SK-N-SH (cell line): Measurements from ENCODE around the gene MAST4. TPM values are rescaled to one million over a fixed set of nuclear protein-coding genes. Genes with fewer than 3 reads are reported as not detected.

Source experiments
- CTCF ChIA-PET: fragments of 300-600, 350-600 bp; formaldehyde crosslinking; extraction: SDS; loops from one replicate; lab custom pipeline; 2021; lab: Yijun Ruan, JAX
- POLR2A ChIA-PET: fragments of 350-600 bp; sonication (Branson Sonifier 250); formaldehyde crosslinking; extraction: SDS; loops from one replicate; lab custom pipeline; 2020; ENCODE audit warnings: antibody characterized with exemption, inconsistent platforms; lab: Yijun Ruan, JAX
- DNase-seq: peaks from one replicate; pipeline ENCODE4 v3.0.0; 2012
- H2AFZ ChIP-seq: fragments of 200-600 bp; sonication (generic); 2 replicates; pipeline ENCODE4 v1.8.1; 2016; ENCODE audit warnings: antibody characterized with exemption, mild to moderate bottlenecking, low read depth
- H3F3A ChIP-seq: fragments of 200-600 bp; sonication (generic); replicated peaks from 2 replicates; pipeline ENCODE3; 2016; ENCODE audit warnings: antibody characterized with exemption, mild to moderate bottlenecking; ENCODE audit not compliant: insufficient read depth
- H3K27ac ChIP-seq, 2 experiments: fragments of 200-500 bp in 1 of 2; fragments of 200-600 bp in 1 of 2; sonication (Bioruptor generic) in 1 of 2; sonication (generic), shearing (Covaris generic) in 1 of 2; 2 replicates each; pipeline versions ENCODE4 v1.5.1 to v1.6.1; 2014 to 2016; ENCODE audit warnings: low read depth in 2 of 2, inconsistent platforms in 1 of 2, low read length in 1 of 2, mild to moderate bottlenecking in 1 of 2, mixed read lengths in 1 of 2
- H3K27me3 ChIP-seq: fragments of 200-600 bp; sonication (generic), shearing (Covaris generic); 2 replicates; pipeline ENCODE4 v1.6.1; 2016; ENCODE audit warnings: mixed run types; ENCODE audit not compliant: insufficient read depth
- H3K36me3 ChIP-seq, 2 experiments: fragments of 200-500 bp in 1 of 2; fragments of 200-600 bp in 1 of 2; sonication (Bioruptor generic) in 1 of 2; sonication (generic) in 1 of 2; replicated peaks in 1 of 2; 2 replicates each; pipeline versions ENCODE3 to v1.5.1; 2014 to 2016; ENCODE audit warnings: low read length in 1 of 2, mild to moderate bottlenecking in 1 of 2; ENCODE audit not compliant: insufficient read depth in 2 of 2, control insufficient read depth in 1 of 2
- H3K4me1 ChIP-seq, 2 experiments: fragments of 200-500 bp in 1 of 2; fragments of 200-600 bp in 1 of 2; sonication (Bioruptor generic) in 1 of 2; sonication (generic), shearing (Covaris generic) in 1 of 2; 2 replicates each; pipeline versions ENCODE4 v1.5.1 to v1.6.1; 2014 to 2016; ENCODE audit warnings: low read depth in 1 of 2, low read length in 1 of 2, mixed run types in 1 of 2; ENCODE audit not compliant: insufficient read depth in 2 of 2, control insufficient read depth in 1 of 2
- H3K4me2 ChIP-seq: fragments of 200-600 bp; sonication (generic), shearing (Covaris generic); 2 replicates; pipeline ENCODE4 v1.6.1; 2017; ENCODE audit warnings: mixed run types
- H3K4me3 ChIP-seq, 2 experiments: fragments of 200-500 bp in 1 of 2; fragments of 200-600 bp in 1 of 2; sonication (Bioruptor generic) in 1 of 2; sonication (generic), shearing (Covaris generic) in 1 of 2; 2 replicates each; pipeline versions ENCODE4 v1.5.1 to v1.8.1; 2014 to 2016; ENCODE audit warnings: low read depth in 2 of 2, inconsistent platforms in 1 of 2, low read length in 1 of 2, mild to moderate bottlenecking in 1 of 2, mixed read lengths in 1 of 2, moderate library complexity in 1 of 2
- H3K79me2 ChIP-seq: fragments of 200-600 bp; sonication (generic); 2 replicates; pipeline ENCODE4 v1.8.1; 2017; ENCODE audit warnings: mild to moderate bottlenecking; ENCODE audit not compliant: insufficient read depth
- H3K9ac ChIP-seq: fragments of 200-600 bp; sonication (generic); 2 replicates; pipeline ENCODE4 v1.6.1; 2017; ENCODE audit warnings: mixed run types
- H3K9me2 ChIP-seq: fragments of 200-600 bp; sonication (generic); 2 replicates; pipeline ENCODE4 v1.6.1; 2017; ENCODE audit warnings: mixed run types
- H3K9me3 ChIP-seq: fragments of 200-600 bp; sonication (generic); 2 replicates; pipeline ENCODE4 v1.6.1; 2017; ENCODE audit warnings: mixed run types, mild to moderate bottlenecking, moderate library complexity
- H4K20me1 ChIP-seq: fragments of 200-600 bp; sonication (generic); 2 replicates; pipeline ENCODE4 v1.6.1; 2017; ENCODE audit warnings: mild to moderate bottlenecking, mixed run types; ENCODE audit not compliant: insufficient read depth
- ELF1 ChIP-seq: IDR thresholded peaks from 2 replicates; pipeline ENCODE4 v1.4.0; 2012
- FOSL2 ChIP-seq: IDR thresholded peaks from 2 replicates; pipeline ENCODE4 v1.4.0; 2012; ENCODE audit warnings: low read depth, mild to moderate bottlenecking, moderate library complexity, borderline replicate concordance
- FOXJ3 ChIP-seq: sonication (generic); formaldehyde crosslinking; IDR thresholded peaks from 2 replicates; pipeline ENCODE4 v1.5.1; 2020; ENCODE audit warnings: mild to moderate bottlenecking, missing genetic modification reagents
- FOXM1 ChIP-seq: IDR thresholded peaks from 2 replicates; pipeline ENCODE4 v1.4.0; 2012; ENCODE audit warnings: low read depth, mild to moderate bottlenecking
- GATA2 ChIP-seq: sonication (generic); formaldehyde crosslinking; IDR thresholded peaks from 2 replicates; pipeline ENCODE4 v1.5.0; 2020; ENCODE audit warnings: mild to moderate bottlenecking, missing genetic modification reagents
- JUND ChIP-seq: IDR thresholded peaks from 2 replicates; pipeline ENCODE4 v1.4.0; 2012
- NFIC ChIP-seq: IDR thresholded peaks from 2 replicates; pipeline ENCODE4 v1.4.0; 2012; ENCODE audit warnings: borderline replicate concordance
- NRF1 ChIP-seq: IDR thresholded peaks from 2 replicates; pipeline ENCODE4 v1.6.1; 2012; ENCODE audit warnings: low read depth, mild to moderate bottlenecking, low read length
- POLR2AphosphoS5 ChIP-seq: IDR thresholded peaks from 2 replicates; pipeline ENCODE4 v1.6.1; 2012; ENCODE audit warnings: low read depth, low read length
- RCOR1 ChIP-seq: fragments of 150-350 bp; IDR thresholded peaks from 2 replicates; pipeline ENCODE4 v1.6.1; 2017; ENCODE audit warnings: antibody characterized with exemption, low read length
- RFX5 ChIP-seq: IDR thresholded peaks from 2 replicates; pipeline ENCODE4 v1.6.1; 2012; ENCODE audit warnings: mild to moderate bottlenecking, improper control_type of control experiment, low read length
- RXRA ChIP-seq: IDR thresholded peaks from 2 replicates; pipeline ENCODE4 v1.4.0; 2012; ENCODE audit warnings: low read depth, mild to moderate bottlenecking, borderline replicate concordance
- TAF1 ChIP-seq: IDR thresholded peaks from 2 replicates; pipeline ENCODE4 v1.6.1; 2012; ENCODE audit warnings: low read depth, mild to moderate bottlenecking, low read length, moderate library complexity, borderline replicate concordance
- TCF12 ChIP-seq: IDR thresholded peaks from 2 replicates; pipeline ENCODE4 v1.4.0; 2012
- YY1 ChIP-seq: IDR thresholded peaks from 2 replicates; pipeline ENCODE4 v1.4.0; 2012; ENCODE audit warnings: low read depth, mild to moderate bottlenecking
- WGBS: methylation state at CpG from one replicate; pipeline ENCODE4 v1.1.6; 2017; ENCODE audit warnings: low lambda C conversion rate; 5-methylcytosine and 5-hydroxymethylcytosine counted together
- polyA plus RNA-seq, 3 experiments: library from polyadenylated mRNA; depleted of rRNA; stranded (reverse); fragments of >200 nt; gene quantifications; 2 replicates each; pipeline ENCODE4 v1.2.3, GENCODE V29; 2012
- TF ChIP-seq, protein P1 (sequence below): fragments of 150-350 bp; IDR thresholded peaks from 2 replicates; pipeline ENCODE4 v1.6.1; 2017; ENCODE audit warnings: antibody characterized with exemption, low read length, low read depth, borderline replicate concordance
- TF ChIP-seq, protein P2 (sequence below): IDR thresholded peaks from 2 replicates; pipeline ENCODE4 v1.6.1; 2012; ENCODE audit warnings: mild to moderate bottlenecking, low read depth, low read length, moderate library complexity

MAST4 gene
- polyA plus RNA-seq, 1 of the 3 experiments (the other 2 are of a cell fraction): 2.2 TPM

DNA sequence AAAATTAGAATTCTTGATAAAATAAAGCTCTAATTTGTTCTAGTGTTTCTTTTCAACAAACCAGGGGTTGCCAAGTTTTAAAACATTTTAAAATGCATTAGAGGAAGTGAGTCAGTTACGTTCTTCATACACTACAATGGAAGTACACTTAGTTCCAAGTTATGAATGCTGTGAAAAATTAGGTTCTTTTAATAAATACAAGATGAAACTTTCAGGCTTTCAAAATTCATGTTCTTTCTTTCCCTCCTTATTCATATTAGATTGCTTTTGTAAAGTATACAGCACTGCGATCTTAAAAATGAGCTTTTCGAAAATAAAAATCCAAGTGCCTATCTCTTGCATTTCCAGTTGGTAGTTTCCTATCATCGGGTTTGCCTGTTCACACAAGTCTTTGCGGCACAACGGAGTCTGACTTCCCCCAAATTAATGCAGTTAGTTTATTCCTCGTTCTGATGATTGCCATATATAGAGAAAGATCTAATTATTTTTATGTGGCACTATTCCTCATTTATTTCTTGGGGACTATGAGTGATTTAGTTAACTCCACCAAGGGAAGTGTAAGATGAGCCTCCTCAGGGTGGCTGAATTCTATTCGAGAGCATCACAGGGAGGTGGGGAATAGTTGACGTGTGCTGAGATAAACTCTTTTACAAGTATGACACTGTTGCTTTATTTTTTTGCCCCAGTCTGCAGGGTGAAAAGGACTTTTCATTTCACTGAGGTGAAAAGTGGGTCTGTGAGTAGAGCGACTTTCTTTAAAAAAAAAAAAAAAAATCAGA, 362.2 kb downstream of the MAST4 start:
- H2AFZ ChIP-seq: peak overlapping the region; percentile 60
- H3K36me3 ChIP-seq: no peaks in the 10 kb centered on the region
- no peaks in the 10 kb centered on the region for H4K20me1 ChIP-seq
- H3K9ac ChIP-seq: no peak overlapping the region
- H3K4me2 ChIP-seq: peak overlapping the region; percentile 37; the same call in 1 of the 2 replicates
- no peaks in the 10 kb centered on the region for H3K9me2 ChIP-seq
- no peak for TF ChIP-seq NRF1
- no peak for TF ChIP-seq RCOR1
- TF ChIP-seq GATA2 (CRISPR knock-in tag): no peak
- TF ChIP-seq FOXM1: no peak
- no peak for TF ChIP-seq RXRA
- no peak for TF ChIP-seq ELF1
- TF ChIP-seq NFIC: no peak
- no peak for TF ChIP-seq POLR2AphosphoS5
- TF ChIP-seq TAF1: no peak
- no peak for TF ChIP-seq FOSL2
- TF ChIP-seq RFX5: no peak
- TF ChIP-seq, protein P1, sequence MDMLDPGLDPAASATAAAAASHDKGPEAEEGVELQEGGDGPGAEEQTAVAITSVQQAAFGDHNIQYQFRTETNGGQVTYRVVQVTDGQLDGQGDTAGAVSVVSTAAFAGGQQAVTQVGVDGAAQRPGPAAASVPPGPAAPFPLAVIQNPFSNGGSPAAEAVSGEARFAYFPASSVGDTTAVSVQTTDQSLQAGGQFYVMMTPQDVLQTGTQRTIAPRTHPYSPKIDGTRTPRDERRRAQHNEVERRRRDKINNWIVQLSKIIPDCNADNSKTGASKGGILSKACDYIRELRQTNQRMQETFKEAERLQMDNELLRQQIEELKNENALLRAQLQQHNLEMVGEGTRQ: no peak
- TF ChIP-seq, protein P2, sequence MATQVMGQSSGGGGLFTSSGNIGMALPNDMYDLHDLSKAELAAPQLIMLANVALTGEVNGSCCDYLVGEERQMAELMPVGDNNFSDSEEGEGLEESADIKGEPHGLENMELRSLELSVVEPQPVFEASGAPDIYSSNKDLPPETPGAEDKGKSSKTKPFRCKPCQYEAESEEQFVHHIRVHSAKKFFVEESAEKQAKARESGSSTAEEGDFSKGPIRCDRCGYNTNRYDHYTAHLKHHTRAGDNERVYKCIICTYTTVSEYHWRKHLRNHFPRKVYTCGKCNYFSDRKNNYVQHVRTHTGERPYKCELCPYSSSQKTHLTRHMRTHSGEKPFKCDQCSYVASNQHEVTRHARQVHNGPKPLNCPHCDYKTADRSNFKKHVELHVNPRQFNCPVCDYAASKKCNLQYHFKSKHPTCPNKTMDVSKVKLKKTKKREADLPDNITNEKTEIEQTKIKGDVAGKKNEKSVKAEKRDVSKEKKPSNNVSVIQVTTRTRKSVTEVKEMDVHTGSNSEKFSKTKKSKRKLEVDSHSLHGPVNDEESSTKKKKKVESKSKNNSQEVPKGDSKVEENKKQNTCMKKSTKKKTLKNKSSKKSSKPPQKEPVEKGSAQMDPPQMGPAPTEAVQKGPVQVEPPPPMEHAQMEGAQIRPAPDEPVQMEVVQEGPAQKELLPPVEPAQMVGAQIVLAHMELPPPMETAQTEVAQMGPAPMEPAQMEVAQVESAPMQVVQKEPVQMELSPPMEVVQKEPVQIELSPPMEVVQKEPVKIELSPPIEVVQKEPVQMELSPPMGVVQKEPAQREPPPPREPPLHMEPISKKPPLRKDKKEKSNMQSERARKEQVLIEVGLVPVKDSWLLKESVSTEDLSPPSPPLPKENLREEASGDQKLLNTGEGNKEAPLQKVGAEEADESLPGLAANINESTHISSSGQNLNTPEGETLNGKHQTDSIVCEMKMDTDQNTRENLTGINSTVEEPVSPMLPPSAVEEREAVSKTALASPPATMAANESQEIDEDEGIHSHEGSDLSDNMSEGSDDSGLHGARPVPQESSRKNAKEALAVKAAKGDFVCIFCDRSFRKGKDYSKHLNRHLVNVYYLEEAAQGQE: no peak
- no peak for TF ChIP-seq FOXJ3 (CRISPR knock-in tag)
- TF ChIP-seq TCF12: no peak
- TF ChIP-seq YY1: no peak
- no peak for TF ChIP-seq JUND
- no peaks in the 10 kb centered on the region for H3F3A ChIP-seq
- 81% methylated on average over 10 of the region's 10 CpGs for WGBS
- DNase-seq: no peak
- H3K79me2 ChIP-seq: no peaks in the 10 kb centered on the region
- ChIA-PET CTCF (no interaction called here), POLR2A (no interaction called here)
- H3K4me1 ChIP-seq: peaks cover 10 to 28% of the 10 kb centered on the region in 2 experiments; a peak in 3 of 4 replicates
- no peak overlapping the region for H3K4me3 ChIP-seq
- H3K27me3 ChIP-seq: no peaks in the 10 kb centered on the region
- H3K9me3 ChIP-seq: no peaks in the 10 kb centered on the region
- peak overlapping the region in 1 of 2 experiments; percentile 53; a peak in 2 of 4 replicates for H3K27ac ChIP-seq
